ENCODE measurements around the gene GNAI2.

GNAI2 gene

DNA sequence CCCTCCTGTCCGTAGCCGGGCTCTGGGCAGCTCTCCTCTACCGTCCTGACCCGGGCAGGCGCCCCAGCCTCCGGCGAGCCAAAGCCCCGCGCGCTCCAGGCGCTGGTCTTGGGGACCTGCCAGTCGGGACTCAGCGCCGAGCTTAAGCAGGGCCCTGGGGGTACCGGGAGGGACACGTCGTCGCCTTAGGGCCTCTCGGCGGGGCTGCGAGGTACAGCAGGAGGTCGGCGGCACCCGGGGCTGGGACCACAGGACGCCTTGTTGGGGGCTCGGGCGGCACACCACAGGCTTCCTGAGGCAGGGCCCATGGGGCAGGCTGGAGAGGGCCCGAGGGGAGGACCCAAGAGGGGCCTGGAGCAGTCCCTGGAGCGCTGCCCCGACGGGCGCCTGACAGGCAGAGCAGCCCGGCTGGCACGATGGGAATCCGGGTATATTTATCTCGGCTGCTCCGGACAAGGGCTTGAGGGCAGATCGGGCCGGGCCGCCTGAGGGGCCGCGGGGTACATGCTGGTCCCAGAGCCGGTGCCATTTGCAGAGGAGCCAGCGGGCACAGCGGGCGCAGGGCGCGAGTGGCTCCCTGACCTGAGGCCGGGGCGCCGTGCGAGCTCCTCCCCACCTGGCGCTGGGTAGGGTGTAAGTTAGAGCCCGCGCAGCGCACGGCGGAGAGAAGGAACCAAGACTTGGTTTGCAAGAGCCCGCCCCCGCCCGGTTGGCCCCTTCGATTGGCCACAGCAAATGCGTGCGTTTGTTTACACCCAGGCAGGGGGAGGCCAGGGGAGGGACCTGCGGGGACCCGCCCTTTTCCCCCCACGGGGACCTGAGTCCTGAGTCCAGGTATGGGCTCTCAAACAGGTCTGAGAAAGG lies 30.4 kb upstream of the GNAI2 start:
- Histone ChIP-seq H3K4me3 (ENCODE audit: low read length) (no peak overlapping the region), H3K9me3 (ENCODE audit: control insufficient read depth, insufficient read depth, low read length) (no peaks in the 10 kb centered on the region), H3K27ac (ENCODE audit: low read depth, low read length) (no peak overlapping the region), H3K4me1 (ENCODE audit: control insufficient read depth, low read length) (0 out of 2 replicates have a peak, but pooled peaks cover 3% of the 10 kb centered on the region), H3K4me2 (ENCODE audit: low read length) (no peak overlapping the region), H3F3A (ENCODE audit: control insufficient read depth, insufficient read depth) (no peaks in the 10 kb centered on the region), H4K20me1 (ENCODE audit: control insufficient read depth, insufficient read depth, low read depth, low read length) (0 out of 2 replicates have a peak, but pooled peaks cover under 1% of the 10 kb centered on the region), H3K27me3 (ENCODE audit: control insufficient read depth, low read length) (peaks cover 66% of the 10 kb centered on the region), H3K36me3 (ENCODE audit: control insufficient read depth, low read length) (no peaks in the 10 kb centered on the region), H3K9me2 (replicated peaks; ENCODE audit: control insufficient read depth, low read length) (no peaks in the 10 kb centered on the region), H3K79me2 (ENCODE audit: control insufficient read depth, low read length) (no peaks in the 10 kb centered on the region)
- peak; percentile 92; the same call in 1 of the 2 replicates for TF ChIP-seq EZH2phosphoT487 (IDR thresholded peaks at IDR 0.05; ENCODE audit: borderline replicate concordance, low read length)
- TF ChIP-seq, protein P1, sequence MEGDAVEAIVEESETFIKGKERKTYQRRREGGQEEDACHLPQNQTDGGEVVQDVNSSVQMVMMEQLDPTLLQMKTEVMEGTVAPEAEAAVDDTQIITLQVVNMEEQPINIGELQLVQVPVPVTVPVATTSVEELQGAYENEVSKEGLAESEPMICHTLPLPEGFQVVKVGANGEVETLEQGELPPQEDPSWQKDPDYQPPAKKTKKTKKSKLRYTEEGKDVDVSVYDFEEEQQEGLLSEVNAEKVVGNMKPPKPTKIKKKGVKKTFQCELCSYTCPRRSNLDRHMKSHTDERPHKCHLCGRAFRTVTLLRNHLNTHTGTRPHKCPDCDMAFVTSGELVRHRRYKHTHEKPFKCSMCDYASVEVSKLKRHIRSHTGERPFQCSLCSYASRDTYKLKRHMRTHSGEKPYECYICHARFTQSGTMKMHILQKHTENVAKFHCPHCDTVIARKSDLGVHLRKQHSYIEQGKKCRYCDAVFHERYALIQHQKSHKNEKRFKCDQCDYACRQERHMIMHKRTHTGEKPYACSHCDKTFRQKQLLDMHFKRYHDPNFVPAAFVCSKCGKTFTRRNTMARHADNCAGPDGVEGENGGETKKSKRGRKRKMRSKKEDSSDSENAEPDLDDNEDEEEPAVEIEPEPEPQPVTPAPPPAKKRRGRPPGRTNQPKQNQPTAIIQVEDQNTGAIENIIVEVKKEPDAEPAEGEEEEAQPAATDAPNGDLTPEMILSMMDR (IDR thresholded peaks at IDR 0.05; ENCODE audit: low read depth, low read length, poor library complexity, severe bottlenecking) = no peak

DNA sequence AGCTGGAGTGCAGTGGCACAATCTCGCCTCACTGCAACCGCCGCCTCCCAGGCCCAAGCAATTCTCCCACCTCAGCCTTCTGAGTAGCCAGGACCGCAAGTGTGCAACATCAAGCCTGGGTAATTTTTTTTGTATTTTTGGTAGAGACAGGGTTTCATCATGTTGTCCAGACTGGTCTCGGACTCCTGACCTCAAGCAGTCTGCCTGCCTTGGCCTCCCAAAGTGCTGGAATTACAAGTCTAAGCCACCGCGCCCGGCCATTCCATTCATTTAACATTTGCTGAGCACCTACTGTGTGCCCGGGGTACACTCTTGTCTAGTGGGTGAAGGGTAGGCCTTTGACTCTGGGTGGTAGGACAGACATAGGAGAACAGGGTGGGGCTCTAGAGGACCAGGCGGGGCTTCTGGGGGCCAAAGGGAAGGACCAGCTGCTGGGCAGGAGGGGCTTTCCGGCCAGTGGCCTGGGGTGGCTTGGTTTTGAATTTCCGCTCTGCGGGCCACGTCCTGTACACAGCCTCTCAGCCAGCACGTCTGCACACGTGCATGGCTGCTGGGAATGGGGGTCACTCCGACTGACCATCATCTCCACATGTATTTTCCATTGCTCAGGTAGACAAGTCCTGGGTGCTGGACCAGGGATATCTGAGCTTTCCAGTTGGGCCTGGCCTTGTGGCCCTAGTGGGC lies 28.5 kb upstream of the GNAI2 start:
- Histone ChIP-seq H3K79me2 (ENCODE audit: control insufficient read depth, low read length) (no peaks in the 10 kb centered on the region), H3K27me3 (ENCODE audit: control insufficient read depth, low read length) (peaks cover 55% of the 10 kb centered on the region), H3K9me2 (replicated peaks; ENCODE audit: control insufficient read depth, low read length) (no peaks in the 10 kb centered on the region), H3K4me3 (ENCODE audit: low read length) (no peak overlapping the region), H3K4me2 (ENCODE audit: low read length) (no peak overlapping the region), H3K4me1 (ENCODE audit: control insufficient read depth, low read length) (0 out of 2 replicates have a peak, but pooled peaks cover 3% of the 10 kb centered on the region), H3F3A (ENCODE audit: control insufficient read depth, insufficient read depth) (no peaks in the 10 kb centered on the region), H3K36me3 (ENCODE audit: control insufficient read depth, low read length) (no peaks in the 10 kb centered on the region), H4K20me1 (ENCODE audit: control insufficient read depth, insufficient read depth, low read depth, low read length) (0 out of 2 replicates have a peak, but pooled peaks cover 3% of the 10 kb centered on the region), H3K27ac (ENCODE audit: low read depth, low read length) (no peak overlapping the region), H3K9me3 (ENCODE audit: control insufficient read depth, insufficient read depth, low read length) (no peaks in the 10 kb centered on the region)
- TF ChIP-seq, protein P1 (IDR thresholded peaks at IDR 0.05; ENCODE audit: low read depth, low read length, poor library complexity, severe bottlenecking) = no peak
- TF ChIP-seq EZH2phosphoT487 (IDR thresholded peaks at IDR 0.05; ENCODE audit: borderline replicate concordance, low read length) = no peak

- no peaks in the 10 kb centered on the region for H3K79me2 ChIP-seq (ENCODE audit: control insufficient read depth, low read length)
- H3K4me3 ChIP-seq (ENCODE audit: low read length) = no peak overlapping the region
- H4K20me1 ChIP-seq (ENCODE audit: control insufficient read depth, insufficient read depth, low read depth, low read length) = 0 out of 2 replicates have a peak, but pooled peaks cover 3% of the 10 kb centered on the region
- H3K9me3 ChIP-seq (ENCODE audit: control insufficient read depth, insufficient read depth, low read length) = no peaks in the 10 kb centered on the region
- H3K27ac ChIP-seq (ENCODE audit: low read depth, low read length) = no peak overlapping the region
- H3K4me1 ChIP-seq (ENCODE audit: control insufficient read depth, low read length) = 0 out of 2 replicates have a peak, but pooled peaks cover 3% of the 10 kb centered on the region
- H3K27me3 ChIP-seq (ENCODE audit: control insufficient read depth, low read length) = peaks cover 42% of the 10 kb centered on the region
- H3K36me3 ChIP-seq (ENCODE audit: control insufficient read depth, low read length) = no peaks in the 10 kb centered on the region
- H3K4me2 ChIP-seq (ENCODE audit: low read length) = no peak overlapping the region
- no peaks in the 10 kb centered on the region for H3F3A ChIP-seq (ENCODE audit: control insufficient read depth, insufficient read depth)
- TF ChIP-seq, protein P1 (IDR thresholded peaks at IDR 0.05; ENCODE audit: low read depth, low read length, poor library complexity, severe bottlenecking) = no peak
- no peak for TF ChIP-seq EZH2phosphoT487 (IDR thresholded peaks at IDR 0.05; ENCODE audit: borderline replicate concordance, low read length)
- no peaks in the 10 kb centered on the region for H3K9me2 ChIP-seq (replicated peaks; ENCODE audit: control insufficient read depth, low read length)
Observed at GRCh38 chr3:50208677-50209344, 27.2 kb upstream of the GNAI2 start.
